Effector memory CD4-positive, alpha-beta T cell (primary cell): Measurements from ENCODE around the gene SERPINB5.

Experiments
- DNase-seq, 3 donors: peaks; one replicate each; pipeline ENCODE4 v3.0.0-alpha.2; 2020
- H3K27ac ChIP-seq: 2 replicates; pipeline ENCODE4 v1.7.0; 2013; ENCODE audit warnings: mild to moderate bottlenecking, low read length, moderate library complexity; ENCODE audit not compliant: insufficient read depth, poor library complexity, severe bottlenecking
- H3K27me3 ChIP-seq: replicated peaks from 2 replicates; pipeline ENCODE4 v1.7.0; 2013; ENCODE audit warnings: mild to moderate bottlenecking, low read length; ENCODE audit not compliant: insufficient read depth, control insufficient read depth, poor library complexity, severe bottlenecking
- H3K36me3 ChIP-seq: 2 replicates; pipeline ENCODE4 v1.7.0; 2013; ENCODE audit warnings: mild to moderate bottlenecking, low read length, moderate library complexity; ENCODE audit not compliant: control insufficient read depth, insufficient read depth
- H3K4me1 ChIP-seq: 2 replicates; pipeline ENCODE4 v1.7.0; 2013; ENCODE audit warnings: low read length, mild to moderate bottlenecking; ENCODE audit not compliant: control insufficient read depth, insufficient read depth, poor library complexity, severe bottlenecking
- H3K4me3 ChIP-seq: 2 replicates; pipeline ENCODE4 v1.7.0; 2013; ENCODE audit warnings: low read length, low read depth, mild to moderate bottlenecking; ENCODE audit not compliant: insufficient read depth, poor library complexity, severe bottlenecking
- H3K9me3 ChIP-seq: 2 replicates; pipeline ENCODE4 v1.7.0; 2013; ENCODE audit warnings: mild to moderate bottlenecking, low read length, moderate library complexity; ENCODE audit not compliant: control insufficient read depth

SERPINB5 gene

GRCh38 chr18:63487676-63488075 is 10.9 kb downstream of the SERPINB5 start:
- no peaks in the 10 kb centered on the region for H3K36me3 ChIP-seq
- H3K27me3 ChIP-seq, result no peaks in the 10 kb centered on the region
- DNase-seq, result no peak
- H3K4me3 ChIP-seq, result no peak overlapping the region
- H3K4me1 ChIP-seq, result no peaks in the 10 kb centered on the region
- no peaks in the 10 kb centered on the region for H3K9me3 ChIP-seq
- H3K27ac ChIP-seq, result no peak overlapping the region

GRCh38 chr18:63488160-63488559 is 11.4 kb downstream of the SERPINB5 start:
- H3K27me3 ChIP-seq, result no peaks in the 10 kb centered on the region
- no peaks in the 10 kb centered on the region for H3K4me1 ChIP-seq
- H3K36me3 ChIP-seq, result no peaks in the 10 kb centered on the region
- H3K9me3 ChIP-seq, result no peaks in the 10 kb centered on the region
- H3K4me3 ChIP-seq, result no peak overlapping the region
- DNase-seq, result no peak
- no peak overlapping the region for H3K27ac ChIP-seq

- no peaks in the 10 kb centered on the region for H3K4me1 ChIP-seq
- H3K36me3 ChIP-seq, result no peaks in the 10 kb centered on the region
- H3K27ac ChIP-seq, result no peak overlapping the region
- H3K4me3 ChIP-seq, result no peak overlapping the region
- H3K27me3 ChIP-seq, result no peaks in the 10 kb centered on the region
- DNase-seq, result no peak
- H3K9me3 ChIP-seq, result no peaks in the 10 kb centered on the region
These were observed 16.1 kb downstream of the SERPINB5 start for GRCh38 chr18:63492851-63493250.

- Histone ChIP-seq H3K4me1 (no peaks in the 10 kb centered on the region), H3K27ac (no peak overlapping the region), H3K27me3 (no peaks in the 10 kb centered on the region), H3K36me3 (no peaks in the 10 kb centered on the region), H3K4me3 (no peak overlapping the region), H3K9me3 (no peaks in the 10 kb centered on the region)
- no peak for DNase-seq
These were observed 18.9 kb downstream of the SERPINB5 start for GRCh38 chr18:63495675-63496074.

GRCh38 chr18:63505566-63506335 is 29.0 kb downstream of the SERPINB5 start:
- Histone ChIP-seq H3K27me3 (no peaks in the 10 kb centered on the region), H3K9me3 (no peaks in the 10 kb centered on the region), H3K36me3 (no peaks in the 10 kb centered on the region), H3K27ac (no peak overlapping the region), H3K4me3 (no peak overlapping the region), H3K4me1 (no peaks in the 10 kb centered on the region)
- DNase-seq, result no peak

- Histone ChIP-seq H3K4me3 (no peak overlapping the region), H3K27me3 (no peaks in the 10 kb centered on the region), H3K27ac (no peak overlapping the region), H3K9me3 (no peaks in the 10 kb centered on the region), H3K4me1 (no peaks in the 10 kb centered on the region), H3K36me3 (no peaks in the 10 kb centered on the region)
- no peak for DNase-seq
These were observed 29.5 kb downstream of the SERPINB5 start for GRCh38 chr18:63506336-63506646.

- H3K36me3 ChIP-seq, result no peaks in the 10 kb centered on the region
- no peak overlapping the region for H3K27ac ChIP-seq
- H3K4me1 ChIP-seq, result no peaks in the 10 kb centered on the region
- no peak overlapping the region for H3K4me3 ChIP-seq
- no peaks in the 10 kb centered on the region for H3K9me3 ChIP-seq
- DNase-seq, result no peak
- no peaks in the 10 kb centered on the region for H3K27me3 ChIP-seq
These were observed 31.8 kb downstream of the SERPINB5 start for GRCh38 chr18:63508596-63508995.

- H3K36me3 ChIP-seq, result no peaks in the 10 kb centered on the region
- H3K27me3 ChIP-seq, result no peaks in the 10 kb centered on the region
- no peaks in the 10 kb centered on the region for H3K4me1 ChIP-seq
- H3K27ac ChIP-seq, result no peak overlapping the region
- H3K4me3 ChIP-seq, result no peak overlapping the region
- no peaks in the 10 kb centered on the region for H3K9me3 ChIP-seq
- no peak for DNase-seq
These were observed 34.5 kb downstream of the SERPINB5 start for GRCh38 chr18:63511285-63511684.

GRCh38 chr18:63514326-63514725 is 37.6 kb downstream of the SERPINB5 start:
- no peak overlapping the region for H3K4me3 ChIP-seq

GRCh38 chr18:63514888-63515678 is 38.3 kb downstream of the SERPINB5 start:
- H3K27ac ChIP-seq, result no peak overlapping the region
- H3K36me3 ChIP-seq, result no peaks in the 10 kb centered on the region
- H3K4me3 ChIP-seq, result no peak overlapping the region
- H3K4me1 ChIP-seq, result no peaks in the 10 kb centered on the region
- H3K27me3 ChIP-seq, result no peaks in the 10 kb centered on the region
- DNase-seq, result no peak
- H3K9me3 ChIP-seq, result no peaks in the 10 kb centered on the region

More at GRCh38 chr18:63514326-63514725, 37.6 kb downstream of the SERPINB5 start:
- Histone ChIP-seq H3K36me3 (no peaks in the 10 kb centered on the region), H3K9me3 (no peaks in the 10 kb centered on the region), H3K27ac (no peak overlapping the region), H3K4me1 (no peaks in the 10 kb centered on the region), H3K27me3 (no peaks in the 10 kb centered on the region)
- no peak for DNase-seq
